ENCODE measurements around the gene TATDN2.
"Not testable (repeated sequence)": the region's sequence is repeated elsewhere in the genome, so short reads cannot be mapped to it uniquely, and the experiment has no call there.

Gene TATDN2

GRCh38 chr3:10268930-10269329 is 20.7 kb downstream of the TATDN2 start:
- TF ChIP-seq, protein P1, sequence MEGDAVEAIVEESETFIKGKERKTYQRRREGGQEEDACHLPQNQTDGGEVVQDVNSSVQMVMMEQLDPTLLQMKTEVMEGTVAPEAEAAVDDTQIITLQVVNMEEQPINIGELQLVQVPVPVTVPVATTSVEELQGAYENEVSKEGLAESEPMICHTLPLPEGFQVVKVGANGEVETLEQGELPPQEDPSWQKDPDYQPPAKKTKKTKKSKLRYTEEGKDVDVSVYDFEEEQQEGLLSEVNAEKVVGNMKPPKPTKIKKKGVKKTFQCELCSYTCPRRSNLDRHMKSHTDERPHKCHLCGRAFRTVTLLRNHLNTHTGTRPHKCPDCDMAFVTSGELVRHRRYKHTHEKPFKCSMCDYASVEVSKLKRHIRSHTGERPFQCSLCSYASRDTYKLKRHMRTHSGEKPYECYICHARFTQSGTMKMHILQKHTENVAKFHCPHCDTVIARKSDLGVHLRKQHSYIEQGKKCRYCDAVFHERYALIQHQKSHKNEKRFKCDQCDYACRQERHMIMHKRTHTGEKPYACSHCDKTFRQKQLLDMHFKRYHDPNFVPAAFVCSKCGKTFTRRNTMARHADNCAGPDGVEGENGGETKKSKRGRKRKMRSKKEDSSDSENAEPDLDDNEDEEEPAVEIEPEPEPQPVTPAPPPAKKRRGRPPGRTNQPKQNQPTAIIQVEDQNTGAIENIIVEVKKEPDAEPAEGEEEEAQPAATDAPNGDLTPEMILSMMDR (IDR thresholded peaks at IDR 0.05; ENCODE audit: insufficient read depth, low read length, missing control alignments) = no peak
- DNase-seq (ENCODE audit: low read depth, low spot score) = no peak
- ChIA-PET POLR2A (no interaction called here), CTCF (interaction anchor here (5.4 kb wide), 1 partner anchor 18 kb away, joined by 36 read pairs; no protein-coding TSS in a partner anchor)
- no peak overlapping the region for H3K4me3 ChIP-seq (ENCODE audit: low read depth, low read length)

DNA sequence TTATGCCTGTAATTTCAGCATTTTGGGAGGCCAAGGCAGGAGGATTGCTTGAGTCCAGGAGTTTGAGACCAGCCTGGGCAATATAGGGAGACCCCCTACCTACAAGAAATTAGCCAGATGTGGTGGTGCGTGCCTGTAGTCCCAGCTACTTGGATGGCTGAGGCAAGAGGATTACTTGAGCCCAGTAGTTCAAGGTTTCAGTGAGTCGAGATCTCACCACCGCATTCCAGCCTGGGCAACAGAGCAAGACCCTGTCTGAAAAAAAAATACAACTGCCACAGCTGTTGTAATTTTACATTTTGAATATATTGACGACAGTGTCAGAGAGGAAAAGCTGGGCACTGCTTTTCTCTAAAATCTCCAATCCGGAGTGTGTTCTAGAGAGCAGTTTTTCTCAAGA is 21.2 kb downstream of the TATDN2 start:
- no peak for DNase-seq (ENCODE audit: low read depth, low spot score)
- CTCF ChIA-PET = interaction anchor here (5.4 kb wide), 1 partner anchor 17 kb away, joined by 36 read pairs; no protein-coding TSS in a partner anchor
- POLR2A ChIA-PET = no interaction called here
- TF ChIP-seq, protein P1 (IDR thresholded peaks at IDR 0.05; ENCODE audit: insufficient read depth, low read length, missing control alignments) = no peak
- no peak overlapping the region for H3K4me3 ChIP-seq (ENCODE audit: low read depth, low read length)

DNA sequence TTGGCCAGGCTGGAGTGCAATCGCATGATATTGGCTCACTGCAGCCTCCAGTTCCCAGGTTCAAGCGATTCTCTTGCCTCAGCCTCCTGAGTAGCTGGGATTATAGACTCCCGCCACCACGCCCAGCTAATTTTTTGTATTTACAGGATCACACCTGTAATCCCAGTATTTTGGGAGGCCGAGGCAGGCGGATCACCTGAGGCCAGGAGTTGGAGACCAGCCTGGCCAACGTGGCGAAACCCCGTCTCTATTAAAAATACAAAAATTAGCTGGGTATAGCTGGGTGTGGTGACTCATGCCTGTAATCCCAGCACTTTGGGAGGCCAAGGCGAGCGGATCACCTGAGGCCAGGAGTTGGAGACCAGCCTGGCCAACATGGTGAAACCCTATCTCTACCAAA is 24.2 kb downstream of the TATDN2 start:
- H3K4me3 ChIP-seq (ENCODE audit: low read depth, low read length); DNase-seq (ENCODE audit: low read depth, low spot score); POLR2A ChIA-PET: not testable (repeated sequence)
- CTCF ChIA-PET = interaction anchor here (0.6 to 5.4 kb wide), 3 partner anchors 9 to 231 kb away, joined by 4 to 36 read pairs (median 14); no protein-coding TSS in a partner anchor

- POLR2A ChIA-PET = no interaction called here
- no peak overlapping the region for H3K4me3 ChIP-seq (ENCODE audit: low read depth, low read length)
- CTCF ChIA-PET = interaction anchor here (0.6 to 5.4 kb wide), 3 partner anchors 9 to 232 kb away, joined by 4 to 36 read pairs (median 14); no protein-coding TSS in a partner anchor
- no peak for DNase-seq (ENCODE audit: low read depth, low spot score)
- TF ChIP-seq, protein P1 (IDR thresholded peaks at IDR 0.05; ENCODE audit: insufficient read depth, low read length, missing control alignments) = no peak
Observed at GRCh38 chr3:10272977-10273376, 24.7 kb downstream of the TATDN2 start.

DNA sequence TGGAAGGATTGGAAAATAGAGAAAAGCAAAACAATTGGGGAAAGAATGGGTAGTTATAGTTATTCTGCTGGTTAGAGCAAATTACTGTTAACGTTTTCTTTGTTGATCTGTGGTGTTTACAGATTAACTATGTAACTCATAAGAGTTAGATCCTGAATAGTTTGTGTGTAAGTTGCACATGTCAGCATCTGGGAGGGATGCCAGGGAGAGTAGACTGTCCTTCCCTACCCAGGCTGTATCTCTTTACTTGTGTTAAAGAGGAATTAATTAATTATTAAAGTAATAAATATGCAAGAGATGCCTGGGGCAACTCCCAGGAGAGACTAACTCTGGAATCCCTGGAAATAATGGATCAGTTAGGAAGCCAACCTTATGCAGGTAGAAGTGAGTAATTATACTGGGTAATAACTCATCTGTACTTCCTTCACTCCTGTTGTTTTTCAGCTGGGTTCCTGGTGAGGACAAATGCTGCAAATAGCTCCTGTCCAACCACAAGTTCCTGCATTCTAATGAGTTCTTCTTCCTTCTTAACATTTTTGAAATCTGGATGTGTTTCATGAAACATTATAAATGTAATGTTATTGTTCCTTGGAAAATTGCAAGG is 25.5 kb downstream of the TATDN2 start:
- ChIA-PET POLR2A (no interaction called here), CTCF (interaction anchor here (0.7 to 5.4 kb wide), 4 partner anchors 9 to 13 kb away, joined by 3 to 36 read pairs (median 21); no protein-coding TSS in a partner anchor)
- TF ChIP-seq, protein P1 (IDR thresholded peaks at IDR 0.05; ENCODE audit: insufficient read depth, low read length, missing control alignments) = no peak
- no peak overlapping the region for H3K4me3 ChIP-seq (ENCODE audit: low read depth, low read length)
- no peak for DNase-seq (ENCODE audit: low read depth, low spot score)

DNA sequence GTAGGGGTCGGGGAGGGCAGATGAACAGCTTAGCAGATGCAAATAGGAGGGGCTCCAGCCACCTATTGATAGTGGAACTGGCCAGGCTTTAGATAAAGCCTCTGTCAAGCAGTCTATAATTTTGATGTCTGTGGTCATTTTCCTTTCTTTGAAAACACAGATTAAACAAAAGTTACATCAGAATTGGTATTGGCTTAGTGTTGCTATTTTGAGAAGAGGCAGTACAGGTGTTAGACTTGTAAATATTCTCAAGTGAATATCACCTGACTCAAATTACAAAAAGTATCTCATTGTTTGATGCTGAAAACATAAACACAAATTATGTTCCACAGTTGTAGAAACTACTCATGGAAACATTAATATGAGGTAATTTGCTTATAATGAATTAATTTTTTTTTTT is 26.3 kb downstream of the TATDN2 start:
- POLR2A ChIA-PET = no interaction called here
- CTCF ChIA-PET = interaction anchor here (0.7 to 3.5 kb wide), 3 partner anchors 9 to 11 kb away, joined by 3 to 28 read pairs (median 14); no protein-coding TSS in a partner anchor
- H3K4me3 ChIP-seq (ENCODE audit: low read depth, low read length) = no peak overlapping the region
- no peak for DNase-seq (ENCODE audit: low read depth, low spot score)
- TF ChIP-seq, protein P1 (IDR thresholded peaks at IDR 0.05; ENCODE audit: insufficient read depth, low read length, missing control alignments) = no peak

Measured in AG04449 (cell line).